ENCODE data around the gene ZNF521.

DNA sequence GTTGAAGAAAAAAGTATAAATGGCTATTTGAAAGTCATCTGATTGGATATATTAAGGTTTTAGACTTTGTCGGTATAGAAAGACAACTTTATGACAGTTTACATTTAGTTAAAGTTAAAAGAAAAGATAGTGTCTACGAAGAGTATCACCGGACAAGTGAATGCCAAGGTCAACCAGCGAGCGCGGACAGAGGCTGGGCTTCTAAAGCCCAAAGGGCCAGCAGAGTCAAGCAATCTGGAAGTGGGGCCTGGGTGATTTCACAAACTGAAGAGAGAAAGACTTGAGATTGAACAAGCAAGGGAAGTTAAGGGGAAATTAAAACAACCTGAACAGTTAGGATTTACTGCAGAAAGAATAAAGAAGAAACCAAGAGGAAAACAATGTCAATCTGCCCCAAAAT, 16.3 kb downstream of the ZNF521 start:
- TF ChIP-seq EP300 (IDR thresholded peaks at IDR 0.05) (no peak), POLR2A (IDR thresholded peaks at IDR 0.05) (no peak)
- TF ChIP-seq, protein P1, sequence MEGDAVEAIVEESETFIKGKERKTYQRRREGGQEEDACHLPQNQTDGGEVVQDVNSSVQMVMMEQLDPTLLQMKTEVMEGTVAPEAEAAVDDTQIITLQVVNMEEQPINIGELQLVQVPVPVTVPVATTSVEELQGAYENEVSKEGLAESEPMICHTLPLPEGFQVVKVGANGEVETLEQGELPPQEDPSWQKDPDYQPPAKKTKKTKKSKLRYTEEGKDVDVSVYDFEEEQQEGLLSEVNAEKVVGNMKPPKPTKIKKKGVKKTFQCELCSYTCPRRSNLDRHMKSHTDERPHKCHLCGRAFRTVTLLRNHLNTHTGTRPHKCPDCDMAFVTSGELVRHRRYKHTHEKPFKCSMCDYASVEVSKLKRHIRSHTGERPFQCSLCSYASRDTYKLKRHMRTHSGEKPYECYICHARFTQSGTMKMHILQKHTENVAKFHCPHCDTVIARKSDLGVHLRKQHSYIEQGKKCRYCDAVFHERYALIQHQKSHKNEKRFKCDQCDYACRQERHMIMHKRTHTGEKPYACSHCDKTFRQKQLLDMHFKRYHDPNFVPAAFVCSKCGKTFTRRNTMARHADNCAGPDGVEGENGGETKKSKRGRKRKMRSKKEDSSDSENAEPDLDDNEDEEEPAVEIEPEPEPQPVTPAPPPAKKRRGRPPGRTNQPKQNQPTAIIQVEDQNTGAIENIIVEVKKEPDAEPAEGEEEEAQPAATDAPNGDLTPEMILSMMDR (IDR thresholded peaks at IDR 0.05) = no peak
